HepG2 (cell line): Measurements from ENCODE around the gene GABARAPL2. TPM values are rescaled to one million over a fixed set of nuclear protein-coding genes. Genes with fewer than 3 reads are reported as not detected.

Source experiments
- ATAC-seq: fragments of 200-7000 bp; cut with Tn5 transposase; 3 replicates; pipeline ENCODE4 v1.9.1; 2020; ENCODE audit warnings: mild to moderate bottlenecking, moderate library complexity
- BruUV-seq: library from RNA; stranded (reverse); fragments of 400-500 nt; replicated peaks from 2 replicates; lab custom pipeline; 2021; lab: Mats Ljungman, UMichigan
- CTCF ChIA-PET: fragments of 300-600 bp; formaldehyde crosslinking; extraction: SDS; loops from one replicate; lab custom pipeline; 2021; ENCODE audit warnings: low total read pairs, inconsistent platforms, low intra/inter-chr PET ratio; lab: Yijun Ruan, JAX
- POLR2A ChIA-PET: fragments of 350-600 bp; sonication (Branson Sonifier 250); formaldehyde crosslinking; loops from one replicate; lab custom pipeline; 2020; ENCODE audit warnings: antibody characterized with exemption, inconsistent platforms; lab: Yijun Ruan, JAX
- DNase-seq: peaks from one replicate; pipeline ENCODE4 v3.0.0-alpha.2; 2015; ENCODE audit warnings: low spot score
- FAIRE-seq: peaks from 3 replicates; lab custom pipeline; 2011; peaks lifted over from hg19 to GRCh38; lab: Jason Lieb, UNC
- H2AFZ ChIP-seq: one replicate; pipeline ENCODE4 v1.6.1; 2011; ENCODE audit warnings: low read length, inconsistent platforms
- H3K27ac ChIP-seq: fragments of 300-600 bp; 3 replicates; pipeline ENCODE4 v1.8.0; 2011; ENCODE audit warnings: mixed run types, mild to moderate bottlenecking, mixed read lengths, low read length, inconsistent platforms; ENCODE audit not compliant: insufficient read depth; ENCODE audit errors: extremely low read length
- H3K27me3 ChIP-seq, 2 experiments: fragments of 200-600 bp in 1 of 2; 2 replicates in 1 of 2; 3 replicates in 1 of 2; pipeline versions ENCODE4 v1.6.0 to v1.8.0; 2011; ENCODE audit warnings: low read length in 2 of 2, mild to moderate bottlenecking in 2 of 2, moderate library complexity in 2 of 2, inconsistent platforms in 1 of 2; ENCODE audit not compliant: insufficient read depth in 2 of 2, control insufficient read depth in 1 of 2
- H3K36me3 ChIP-seq, 2 experiments: fragments of 200-600 bp in 1 of 2; replicated peaks in 1 of 2; 2 replicates in 1 of 2; 3 replicates in 1 of 2; pipeline versions ENCODE4 v1.5.1 to v1.8.0; 2011; ENCODE audit warnings: low read length in 2 of 2, inconsistent platforms in 1 of 2; ENCODE audit not compliant: insufficient read depth in 2 of 2, control insufficient read depth in 1 of 2
- H3K4me1 ChIP-seq: 2 replicates; pipeline ENCODE4 v1.5.1; 2012; ENCODE audit warnings: low read length, inconsistent platforms; ENCODE audit not compliant: insufficient read depth
- H3K4me2 ChIP-seq: 2 replicates; pipeline ENCODE4 v1.6.0; 2011; ENCODE audit warnings: low read depth, low read length, inconsistent platforms
- H3K4me3 ChIP-seq, 3 experiments: fragments of 200-600 bp in 1 of 3; sonication (generic), shearing (Covaris generic) in 1 of 3; replicated peaks in 1 of 3; 2 replicates each; pipeline ENCODE4 v1.5.1; 2011 to 2016; ENCODE audit warnings: low read length in 3 of 3, inconsistent platforms in 2 of 3, low read depth in 2 of 3, mild to moderate bottlenecking in 2 of 3, control low read depth in 1 of 3, mixed read lengths in 1 of 3; ENCODE audit not compliant: insufficient read depth in 1 of 3
- H3K79me2 ChIP-seq: one replicate; pipeline ENCODE4 v1.6.1; 2011; ENCODE audit warnings: low read length, inconsistent platforms; ENCODE audit not compliant: insufficient read depth
- H3K9ac ChIP-seq: 2 replicates; pipeline ENCODE4 v1.6.0; 2011; ENCODE audit warnings: mild to moderate bottlenecking, low read depth, low read length, inconsistent platforms; ENCODE audit not compliant: insufficient read depth
- H3K9me3 ChIP-seq: 2 replicates; pipeline ENCODE4 v1.5.1; 2012; ENCODE audit warnings: mild to moderate bottlenecking, low read length
- H4K20me1 ChIP-seq: 2 replicates; pipeline ENCODE4 v1.6.0; 2011; ENCODE audit warnings: inconsistent platforms, mild to moderate bottlenecking, low read length, moderate library complexity; ENCODE audit not compliant: insufficient read depth
- CBX2 ChIP-seq, 2 experiments: fragments of 200-600 bp in 1 of 2; sonication (generic); formaldehyde crosslinking in 1 of 2; IDR thresholded peaks; 2 replicates each; pipeline versions ENCODE4 v1.7.0 to v1.8.1; 2018 to 2022; ENCODE audit warnings: low read depth in 2 of 2, low read length in 1 of 2, mild to moderate bottlenecking in 1 of 2, missing genetic modification reagents in 1 of 2
- ELF4 ChIP-seq: sonication (generic); formaldehyde crosslinking; IDR thresholded peaks from 2 replicates; pipeline ENCODE4 v1.5.0; 2020; ENCODE audit warnings: missing genetic modification reagents, mild to moderate bottlenecking, moderate library complexity, borderline replicate concordance
- FIP1L1 ChIP-seq: fragments of 200-400 bp; formaldehyde crosslinking; IDR thresholded peaks from 2 replicates; pipeline ENCODE4 v1.6.1; 2018; ENCODE audit warnings: low read depth, mild to moderate bottlenecking, low read length, moderate library complexity, borderline replicate concordance; ENCODE audit not compliant: insufficient read depth
- FOXJ3 ChIP-seq: sonication (generic); formaldehyde crosslinking; IDR thresholded peaks from 2 replicates; pipeline ENCODE4 v1.4.0; 2020; ENCODE audit warnings: missing genetic modification reagents, mild to moderate bottlenecking, borderline replicate concordance
- HIVEP1 ChIP-seq: sonication (generic); formaldehyde crosslinking; IDR thresholded peaks from 2 replicates; pipeline ENCODE4 v1.4.0; 2020; ENCODE audit warnings: mild to moderate bottlenecking, missing genetic modification reagents
- HNF4G ChIP-seq, 2 experiments: sonication (generic) in 1 of 2; formaldehyde crosslinking in 1 of 2; IDR thresholded peaks; 2 replicates each; pipeline versions ENCODE4 v1.4.0 to v1.6.1; 2011 to 2020; ENCODE audit warnings: borderline replicate concordance in 2 of 2, low read depth in 2 of 2, mild to moderate bottlenecking in 2 of 2, low read length in 1 of 2, missing genetic modification reagents in 1 of 2, moderate library complexity in 1 of 2
- KAT2B ChIP-seq: fragments of 150-350 bp; IDR thresholded peaks from 2 replicates; pipeline ENCODE4 v1.6.1; 2014; ENCODE audit warnings: low read depth, low read length, borderline replicate concordance
- MAFF ChIP-seq: IDR thresholded peaks from 2 replicates; pipeline ENCODE4 v1.6.1; 2011; ENCODE audit warnings: low read depth, low read length, improper control_type of control experiment
- MED8 ChIP-seq: sonication (generic); formaldehyde crosslinking; IDR thresholded peaks from 2 replicates; pipeline ENCODE4 v1.8.1; 2023; ENCODE audit warnings: mild to moderate bottlenecking, missing genetic modification reagents; ENCODE audit not compliant: insufficient replicate concordance
- NR0B2 ChIP-seq: sonication (generic); formaldehyde crosslinking; IDR thresholded peaks from 2 replicates; pipeline ENCODE4 v1.4.0; 2020; ENCODE audit warnings: mild to moderate bottlenecking, missing genetic modification reagents
- SMC3 ChIP-seq: IDR thresholded peaks from 2 replicates; pipeline ENCODE4 v1.6.1; 2011; ENCODE audit warnings: low read length, improper control_type of control experiment
- U2AF2 ChIP-seq: fragments of 200-400 bp; formaldehyde crosslinking; IDR thresholded peaks from 2 replicates; pipeline ENCODE4 v1.6.1; 2017; ENCODE audit warnings: low read depth, mild to moderate bottlenecking, low read length
- UBTF ChIP-seq: sonication (generic); formaldehyde crosslinking; IDR thresholded peaks from 2 replicates; pipeline ENCODE4 v1.4.0; 2020; ENCODE audit warnings: mild to moderate bottlenecking, missing genetic modification reagents
- ZNF292 ChIP-seq: sonication (generic); formaldehyde crosslinking; IDR thresholded peaks from 2 replicates; pipeline ENCODE4 v1.8.1; 2022; ENCODE audit warnings: mild to moderate bottlenecking, low read depth, missing genetic modification reagents, borderline replicate concordance
- ZNF34 ChIP-seq: sonication (generic); formaldehyde crosslinking; IDR thresholded peaks from 2 replicates; pipeline ENCODE4 v1.4.0; 2020; ENCODE audit warnings: mild to moderate bottlenecking, missing genetic modification reagents, borderline replicate concordance
- ZNF749 ChIP-seq: sonication (generic); formaldehyde crosslinking; IDR thresholded peaks from 2 replicates; pipeline ENCODE4 v1.8.0; 2022; ENCODE audit warnings: mild to moderate bottlenecking, missing genetic modification reagents, moderate library complexity, borderline replicate concordance
- ZNF770 ChIP-seq: sonication (generic); formaldehyde crosslinking; IDR thresholded peaks from 2 replicates; pipeline ENCODE4 v1.5.0; 2020; ENCODE audit warnings: mild to moderate bottlenecking, missing genetic modification reagents
- WGBS: methylation state at CpG from one replicate; pipeline ENCODE4 v1.1.6; 2017; ENCODE audit warnings: low lambda C conversion rate; 5-methylcytosine and 5-hydroxymethylcytosine counted together
- in situ Hi-C: cut with HindIII; loops from 2 replicates; pipeline ENCODE4 v1.10.0; 2017; ENCODE audit warnings: low pct_unique_long_range_greater_than_20kb; ENCODE audit not compliant: extremely low pct_ligation_motif_present
- intact Hi-C: fragments of 100-400 bp; cut with micrococcal nuclease; formaldehyde crosslinking; loops from one replicate; pipeline ENCODE4 v1.10.0; 2022; ENCODE audit not compliant: unreplicated experiment
- polyA plus RNA-seq, 8 experiments: library from polyadenylated mRNA; depleted of rRNA in 3 of 8; stranded (reverse) in 7 of 8; unstranded in 1 of 8; fragments of >200 nt; fragmentation: Illumina TruSeq in 4 of 8; extraction: Trizol in 4 of 8; gene quantifications; 2 replicates each; pipeline versions ENCODE4 v1.2.1 to v1.2.3, GENCODE V29; 2011 to 2016; ENCODE audit warnings: low read depth in 4 of 8, missing spikeins in 1 of 8, mixed read lengths in 1 of 8; ENCODE audit not compliant: insufficient read depth in 1 of 8
- total RNA-seq, 5 experiments: library from RNA; depleted of rRNA; stranded (reverse); fragments of >200 nt; fragmentation: Illumina TruSeq; extraction: Trizol; gene quantifications; 2 replicates each; pipeline ENCODE4 v1.2.3, GENCODE V29; 2016; ENCODE audit warnings: low read depth in 1 of 5
- TF ChIP-seq, protein P1 (sequence below): IDR thresholded peaks from 2 replicates; pipeline ENCODE4 v1.6.1; 2016; ENCODE audit warnings: low read depth, control low read depth

GABARAPL2 gene
- total and polyA plus RNA-seq, 2 of the 13 experiments (the other 11 are each of a cell fraction or from before 2014, with no cell fraction given), result 76.4 to 83.0 TPM

DNA sequence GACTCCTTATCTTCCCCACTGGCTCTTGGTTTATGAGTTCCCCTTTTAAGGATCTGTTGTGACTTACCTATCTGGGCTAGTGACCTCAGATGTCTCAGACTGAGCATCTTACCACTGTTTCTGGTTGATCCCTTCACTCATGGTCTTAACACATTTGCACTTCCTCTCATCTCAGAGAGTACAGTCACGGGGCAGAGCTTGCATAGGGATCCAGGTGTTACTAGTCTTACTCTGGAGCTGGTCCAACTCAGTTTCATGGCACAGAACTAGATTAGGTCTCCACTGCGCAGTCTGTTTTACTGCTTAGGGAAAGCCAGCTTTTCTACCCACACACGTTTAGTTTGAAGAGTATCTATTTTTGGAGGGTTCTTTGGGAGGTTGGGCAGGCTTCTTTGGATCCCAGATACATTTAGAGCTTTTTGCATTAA is 10.2 kb downstream of the GABARAPL2 start:
- no TSS peak for BruUV-seq
- DNase-seq (no peak), ATAC-seq (no peak), FAIRE-seq (no peak)
- Histone ChIP-seq H3K27ac (no peak overlapping the region), H3K9ac (no peak overlapping the region), H3K79me2 (no peaks in the 10 kb centered on the region), H3K4me2 (no peak overlapping the region), H3K27me3 (no peaks in the 10 kb centered on the region), H3K9me3 (no peaks in the 10 kb centered on the region), H3K36me3 (peaks cover 17 to 68% of the 10 kb centered on the region in 2 experiments), H3K4me3 (no peak overlapping the region), H3K4me1 (no peaks in the 10 kb centered on the region), H2AFZ (no peak overlapping the region), H4K20me1 (no peaks in the 10 kb centered on the region)
- POLR2A ChIA-PET, result no interaction called here
- CTCF ChIA-PET, result no interaction called here
- WGBS, result 96% methylated on average over 3 of the region's 3 CpGs
- in situ Hi-C loops (no loop called here), intact Hi-C loops (no loop called here)
- TF ChIP-seq UBTF (CRISPR knock-in tag), result no peak
- TF ChIP-seq SMC3, result no peak
- no peak for TF ChIP-seq KAT2B
- TF ChIP-seq FIP1L1, result no peak
- no peak for TF ChIP-seq U2AF2
- no peak for TF ChIP-seq ZNF292
- no peak for TF ChIP-seq HNF4G (IDR thresholded peaks at IDR 0.05; ENCODE audit: borderline replicate concordance, low read depth, low read length)
- TF ChIP-seq HNF4G (CRISPR knock-in tag; IDR thresholded peaks at IDR 0.05; ENCODE audit: borderline replicate concordance, low read depth), result no peak
- no peak for TF ChIP-seq FOXJ3
- no peak for TF ChIP-seq MAFF
- TF ChIP-seq, protein P1, sequence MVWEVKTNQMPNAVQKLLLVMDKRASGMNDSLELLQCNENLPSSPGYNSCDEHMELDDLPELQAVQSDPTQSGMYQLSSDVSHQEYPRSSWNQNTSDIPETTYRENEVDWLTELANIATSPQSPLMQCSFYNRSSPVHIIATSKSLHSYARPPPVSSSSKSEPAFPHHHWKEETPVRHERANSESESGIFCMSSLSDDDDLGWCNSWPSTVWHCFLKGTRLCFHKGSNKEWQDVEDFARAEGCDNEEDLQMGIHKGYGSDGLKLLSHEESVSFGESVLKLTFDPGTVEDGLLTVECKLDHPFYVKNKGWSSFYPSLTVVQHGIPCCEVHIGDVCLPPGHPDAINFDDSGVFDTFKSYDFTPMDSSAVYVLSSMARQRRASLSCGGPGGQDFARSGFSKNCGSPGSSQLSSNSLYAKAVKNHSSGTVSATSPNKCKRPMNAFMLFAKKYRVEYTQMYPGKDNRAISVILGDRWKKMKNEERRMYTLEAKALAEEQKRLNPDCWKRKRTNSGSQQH (CRISPR knock-in tag), result no peak
- no peak for TF ChIP-seq ZNF34 (CRISPR knock-in tag)
- no peak for TF ChIP-seq ELF4 (CRISPR knock-in tag)
- no peak for TF ChIP-seq MED8 (CRISPR knock-in tag)
- TF ChIP-seq NR0B2 (CRISPR knock-in tag), result no peak
- no peak for TF ChIP-seq ZNF749 (CRISPR knock-in tag)
- no peak for TF ChIP-seq ZNF770
- no peak for TF ChIP-seq CBX2 (IDR thresholded peaks at IDR 0.05; ENCODE audit: low read depth, low read length)
- no peak for TF ChIP-seq CBX2 (CRISPR knock-in tag; IDR thresholded peaks at IDR 0.05; ENCODE audit: low read depth)
- no peak for TF ChIP-seq HIVEP1
